Stimulated activated CD8-positive, alpha-beta memory T cell treated with anti-CD3 and anti-CD28 coated beads, Interleukin-15, amount 100 ng/mL, for 48 hours (primary cell): Measurements from ENCODE around the gene PLPP6.
A peak's percentile ranks its signal among the peaks of the same experiment; 100 is the strongest.
"Not testable (repeated sequence)": the region's sequence is repeated elsewhere in the genome, so short reads cannot be mapped to it uniquely, and the experiment has no call there.

Source experiments
- DNase-seq, 2 donors: peaks; one replicate each; pipeline ENCODE4 v3.0.0-alpha.2; 2020; ENCODE audit warnings: low read depth in 2 of 2

The PLPP6 gene

DNA sequence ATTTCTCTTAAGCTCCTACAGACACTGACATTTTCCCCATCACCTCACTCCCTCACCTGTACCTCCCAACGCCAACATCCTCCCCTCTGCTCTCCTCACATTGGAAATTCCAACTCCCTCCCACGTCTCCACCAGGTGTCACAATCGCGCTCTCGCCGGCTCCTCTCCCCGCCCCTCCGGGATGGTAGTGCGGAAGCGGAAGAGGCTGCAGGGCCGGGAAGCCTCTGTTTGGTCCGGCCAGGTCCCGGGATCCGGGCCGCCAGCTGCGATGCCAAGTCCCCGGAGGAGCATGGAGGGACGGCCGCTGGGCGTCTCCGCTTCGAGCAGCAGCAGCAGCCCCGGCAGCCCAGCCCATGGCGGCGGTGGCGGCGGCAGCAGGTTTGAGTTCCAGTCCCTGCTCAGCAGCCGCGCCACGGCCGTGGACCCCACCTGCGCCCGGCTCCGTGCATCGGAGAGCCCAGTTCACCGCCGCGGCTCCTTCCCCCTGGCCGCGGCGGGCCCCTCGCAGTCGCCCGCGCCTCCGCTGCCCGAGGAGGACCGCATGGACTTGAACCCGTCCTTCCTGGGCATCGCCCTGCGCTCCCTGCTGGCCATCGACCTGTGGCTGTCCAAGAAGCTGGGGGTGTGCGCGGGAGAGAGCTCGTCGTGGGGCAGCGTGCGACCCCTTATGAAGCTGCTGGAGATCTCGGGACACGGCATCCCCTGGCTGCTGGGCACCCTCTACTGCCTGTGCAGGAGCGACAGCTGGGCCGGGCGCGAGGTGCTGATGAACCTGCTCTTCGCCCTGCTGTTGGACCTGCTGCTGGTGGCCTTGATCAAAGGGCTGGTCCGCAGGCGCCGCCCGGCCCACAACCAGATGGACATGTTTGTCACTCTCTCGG, at the start of gene PLPP6:
PLPP6 (plus strand) TSS at position 187 of the 881 bp plus-strand sequence; CDS start at position 269, 82 bp downstream.
- DNase-seq, result peak; percentile 71 to 73

DNA sequence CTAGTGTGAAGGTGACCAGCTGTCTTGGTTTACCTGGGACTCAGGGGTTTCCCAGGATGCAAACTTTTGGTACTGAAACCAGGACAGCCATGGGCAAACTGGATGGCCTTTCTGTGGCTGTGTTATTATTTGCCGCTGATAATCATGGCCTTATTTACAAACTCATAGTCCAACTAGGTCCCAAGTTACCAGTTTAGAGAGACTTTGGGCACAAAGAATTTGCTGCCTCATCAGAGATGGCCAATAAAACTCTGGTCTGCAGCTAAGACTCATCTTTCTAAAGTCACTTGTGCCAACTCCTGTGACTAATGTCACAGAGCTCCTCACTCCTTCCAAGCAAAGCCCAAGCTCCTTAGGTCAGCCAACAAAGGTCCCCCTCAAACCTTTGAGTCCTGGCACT, 47.5 kb upstream of the PLPP6 start:
- no peak for DNase-seq

DNA sequence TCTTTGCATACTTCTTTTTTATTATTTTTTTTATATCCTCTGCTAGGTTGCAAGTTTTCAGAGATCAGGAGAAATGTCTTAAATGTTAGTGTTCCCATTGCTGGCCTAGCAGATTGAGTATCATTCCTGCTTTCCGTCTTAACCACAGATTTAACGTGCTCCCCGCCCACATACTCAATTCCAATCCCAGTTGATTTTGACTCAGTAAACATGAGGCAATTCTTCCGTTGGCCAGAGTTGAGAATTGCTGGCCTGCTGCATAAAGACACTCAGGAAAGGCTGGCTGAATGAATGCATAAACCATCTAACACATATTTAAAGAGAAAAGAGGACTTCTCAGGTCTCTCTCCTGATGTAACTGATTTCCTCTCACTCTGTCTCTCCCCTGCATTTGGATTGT, 46.8 kb upstream of the PLPP6 start:
- no peak for DNase-seq

DNA sequence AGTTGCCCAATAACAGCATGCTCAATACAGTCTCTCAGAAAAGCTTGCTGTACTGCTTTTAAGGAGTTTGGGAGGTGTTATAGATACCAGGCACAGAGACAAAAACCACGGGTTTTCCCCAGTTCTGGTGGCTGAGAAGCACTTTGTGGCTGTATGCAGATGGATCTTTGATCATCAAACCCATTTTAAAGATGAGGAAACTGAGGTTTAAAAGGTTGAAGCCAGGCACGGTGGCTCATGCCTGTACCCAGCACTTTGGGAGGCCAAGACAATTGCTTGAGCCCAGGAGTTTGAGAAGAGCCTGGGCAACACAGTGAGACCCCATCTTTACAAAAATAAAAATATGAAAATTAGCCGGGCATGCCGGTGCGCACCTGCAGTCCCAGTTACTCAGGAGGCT, 46.3 kb upstream of the PLPP6 start:
- DNase-seq, result no peak

DNA sequence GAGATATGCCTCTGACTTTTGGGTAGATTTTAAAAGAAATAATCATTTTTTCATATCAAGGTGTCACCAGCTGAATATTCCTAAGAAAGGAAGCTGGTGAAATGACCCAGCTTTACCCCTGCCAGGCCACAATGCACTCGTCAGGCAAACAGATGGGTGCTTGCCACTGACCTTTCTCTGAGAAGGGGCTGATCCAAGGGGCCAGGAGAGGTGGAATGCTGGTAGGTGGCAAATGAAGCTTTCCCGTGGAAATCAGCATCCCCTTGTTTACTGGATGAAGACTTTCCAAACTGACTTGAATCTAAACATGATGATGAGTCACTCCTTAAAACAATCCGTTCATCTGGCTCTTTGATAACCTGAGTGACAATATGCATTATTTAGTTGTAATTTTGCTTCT, 44.3 kb upstream of the PLPP6 start:
- no peak for DNase-seq

DNA sequence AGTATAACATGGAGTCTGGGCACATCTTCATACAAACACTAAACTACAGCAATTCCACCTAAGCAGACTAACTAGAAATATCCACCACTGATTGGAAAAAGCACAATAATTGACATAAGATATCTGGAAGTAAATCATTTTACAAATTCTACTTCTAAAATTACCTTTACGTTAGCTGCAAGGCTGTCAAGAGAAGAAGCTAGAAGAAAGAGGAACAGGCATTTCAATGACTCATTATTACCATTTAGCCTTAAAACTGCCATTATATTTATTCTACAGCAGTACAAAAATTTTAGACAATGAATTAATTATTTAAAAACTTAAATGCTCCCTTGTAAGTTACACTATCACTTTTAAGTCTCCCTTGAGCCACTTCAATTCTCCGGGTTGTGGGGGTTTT, 43.4 kb upstream of the PLPP6 start:
- no peak for DNase-seq

DNA sequence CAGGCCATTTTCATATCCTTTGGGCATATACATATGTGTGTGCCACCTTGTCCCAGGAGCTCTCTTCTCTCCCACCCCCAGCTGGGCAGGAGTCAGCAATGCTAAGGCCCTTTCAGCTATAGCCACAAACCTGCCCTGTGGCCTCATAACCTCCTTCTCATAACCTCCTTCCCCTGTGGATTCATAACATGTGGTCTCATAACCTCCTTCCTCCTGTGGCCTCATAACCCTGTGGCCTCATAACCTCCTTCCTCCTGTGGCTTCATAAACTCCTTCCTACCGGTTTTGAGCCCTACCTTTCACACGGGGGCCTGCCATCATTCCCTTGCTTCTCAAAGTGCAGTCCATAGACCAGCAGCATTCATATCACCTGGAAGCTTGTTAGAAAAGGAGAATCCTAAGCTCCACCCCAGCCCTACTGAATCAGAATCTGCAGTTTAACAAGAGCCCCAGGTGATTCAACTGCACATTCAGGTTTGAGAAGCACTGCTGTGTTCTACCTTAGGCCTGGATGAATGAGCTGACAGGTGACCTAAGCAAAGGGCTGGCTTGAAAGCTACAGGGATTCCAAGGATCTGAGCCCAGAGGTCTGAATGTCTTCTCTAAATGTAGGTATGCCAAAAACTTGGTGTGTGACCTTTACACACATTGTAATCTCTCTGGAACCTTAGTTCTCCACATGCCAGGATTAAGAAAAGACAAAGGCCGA, 41.9 kb upstream of the PLPP6 start:
- no peak for DNase-seq

DNA sequence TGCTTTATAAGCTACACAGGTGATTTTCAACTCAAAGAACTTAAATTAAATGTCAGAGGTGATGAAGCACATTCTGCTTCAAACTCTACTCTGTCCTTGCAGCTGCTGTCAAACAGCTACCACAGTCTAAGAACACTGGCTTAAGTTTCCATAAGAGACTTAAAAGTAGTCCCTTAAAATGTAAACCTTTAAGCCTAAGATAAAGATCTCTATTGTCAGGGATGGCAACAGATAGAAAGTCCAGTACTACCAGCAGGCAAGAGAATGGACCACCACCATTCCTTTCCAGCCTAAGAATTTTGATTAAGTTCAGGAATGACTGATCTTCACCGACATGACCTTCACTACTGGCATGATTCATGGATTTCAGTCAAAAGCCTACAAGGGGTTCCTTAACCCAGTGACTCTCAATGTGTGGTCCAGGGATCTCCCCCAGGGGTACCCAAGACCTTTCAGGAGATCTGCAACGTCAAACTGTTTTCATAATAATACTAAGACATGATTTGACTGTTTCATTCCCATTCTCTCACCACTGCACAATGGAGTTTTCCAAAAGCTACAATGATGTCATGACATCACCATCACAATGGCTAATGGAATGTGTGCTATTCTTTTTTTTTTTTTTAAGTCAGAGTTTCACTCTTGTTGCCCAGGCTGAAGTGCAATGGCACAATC, 41.1 kb upstream of the PLPP6 start:
- no peak for DNase-seq

DNA sequence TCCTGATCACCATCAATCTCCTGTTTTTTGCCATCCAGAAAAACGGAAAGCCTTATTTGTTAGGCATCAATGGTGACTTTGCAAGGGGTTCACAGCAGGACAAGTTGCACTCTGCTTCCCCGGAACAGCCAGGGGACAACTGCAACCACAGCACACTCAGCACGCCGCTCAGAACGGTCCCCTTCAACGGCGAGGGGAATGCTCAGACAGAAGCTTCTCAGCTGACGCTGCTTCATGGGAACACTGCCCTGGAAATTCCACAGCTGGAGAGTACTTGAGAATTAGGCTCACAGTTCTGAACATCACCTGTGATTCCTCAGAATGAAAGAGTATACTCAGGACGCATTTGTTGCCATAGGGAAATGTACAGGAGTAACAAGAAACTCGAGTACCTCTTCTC, 40.1 kb upstream of the PLPP6 start:
- DNase-seq, result no peak

DNA sequence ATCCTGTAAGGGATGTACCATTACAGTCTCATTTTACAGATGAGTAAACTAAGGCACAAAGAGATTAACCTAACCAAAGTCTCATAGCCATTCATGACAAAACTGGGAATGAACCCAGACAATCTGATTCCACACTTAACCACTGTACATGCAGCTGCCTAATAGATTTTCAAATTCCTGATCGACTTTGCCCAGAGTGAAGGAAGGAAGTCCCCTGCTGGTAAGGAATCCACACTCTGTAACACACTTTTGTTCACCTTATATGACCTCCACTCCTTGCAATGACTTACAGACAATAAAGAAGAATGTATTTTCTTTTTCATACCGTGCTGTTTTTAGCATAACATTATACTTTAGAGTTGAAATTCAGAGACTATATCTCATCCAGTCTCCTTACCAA, 31.3 kb upstream of the PLPP6 start:
- no peak for DNase-seq

DNA sequence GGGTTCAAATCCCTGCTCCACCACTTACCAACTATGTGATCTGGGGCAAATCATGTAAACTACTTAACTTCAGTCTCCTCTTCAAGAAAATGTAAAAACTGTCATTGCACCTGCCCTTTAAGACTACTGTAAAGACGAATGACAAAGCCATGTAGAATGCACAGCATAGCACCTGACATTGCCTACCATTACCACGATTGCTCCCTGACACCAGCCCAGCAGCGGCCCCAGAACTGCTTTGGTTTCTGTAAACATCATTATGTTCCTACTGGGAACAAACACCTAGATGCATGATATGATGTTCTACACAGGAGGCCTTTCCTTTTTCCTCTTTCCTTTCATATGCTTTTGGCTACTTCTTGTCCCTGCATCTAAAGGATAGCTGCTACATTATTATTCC, 23.1 kb upstream of the PLPP6 start:
- DNase-seq, result no peak

DNA sequence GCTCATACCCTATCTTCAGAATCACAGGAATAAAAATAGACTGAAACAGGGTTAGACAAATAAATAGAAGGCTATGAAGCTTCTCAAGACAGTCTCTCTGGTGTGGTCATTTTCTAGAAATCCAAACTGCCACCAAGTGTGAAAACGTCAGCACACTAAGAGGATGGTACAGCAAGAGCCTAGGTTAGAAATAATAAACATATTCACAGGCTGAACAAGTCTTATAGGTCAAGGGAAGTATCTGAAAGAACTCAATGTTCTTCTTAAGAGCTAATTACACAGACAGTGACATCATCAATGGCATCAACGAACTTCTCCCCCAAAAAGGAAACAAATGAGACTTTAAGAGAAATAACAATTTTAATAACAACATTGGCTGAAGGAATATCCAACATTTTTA, 22.7 kb upstream of the PLPP6 start:
- DNase-seq, result no peak

DNA sequence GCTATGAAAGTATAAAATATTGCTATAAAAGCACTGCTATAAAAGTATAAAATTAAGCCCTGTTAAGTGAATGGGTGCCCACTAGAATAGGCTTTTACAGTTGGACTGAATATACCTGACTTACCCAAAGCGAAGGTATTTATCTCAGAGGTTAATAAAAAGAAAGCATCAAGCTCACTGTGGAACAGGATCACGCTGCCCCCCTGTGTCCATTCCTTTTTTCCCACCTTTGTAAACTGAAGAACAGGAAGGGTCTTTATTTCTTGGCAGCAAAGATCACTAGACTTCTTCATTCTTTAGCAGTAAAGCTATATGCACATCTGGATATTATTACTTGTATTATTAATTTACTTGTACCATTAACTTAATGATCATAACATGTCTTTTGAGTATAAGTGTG, 22.1 kb upstream of the PLPP6 start:
- DNase-seq, result no peak

DNA sequence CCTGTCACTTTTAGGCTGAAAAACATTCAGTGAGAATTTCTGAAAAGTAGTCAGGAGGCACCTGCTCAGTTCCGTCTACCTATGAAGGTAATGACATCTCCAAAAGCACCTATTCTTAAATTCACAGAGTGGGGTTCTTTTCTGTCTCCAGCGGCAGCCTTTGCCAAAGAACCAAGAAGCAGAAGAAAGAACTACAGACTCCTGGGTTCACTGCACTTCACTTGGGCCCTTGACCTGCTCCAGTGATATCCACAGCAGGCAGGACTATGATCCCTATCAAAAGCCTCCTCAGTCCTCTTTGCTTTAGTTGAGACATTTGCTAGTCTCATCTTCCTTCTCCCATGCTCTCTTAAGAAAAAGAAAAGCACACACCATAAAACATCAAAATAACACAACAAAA, 19.7 kb upstream of the PLPP6 start:
- DNase-seq, result no peak

DNA sequence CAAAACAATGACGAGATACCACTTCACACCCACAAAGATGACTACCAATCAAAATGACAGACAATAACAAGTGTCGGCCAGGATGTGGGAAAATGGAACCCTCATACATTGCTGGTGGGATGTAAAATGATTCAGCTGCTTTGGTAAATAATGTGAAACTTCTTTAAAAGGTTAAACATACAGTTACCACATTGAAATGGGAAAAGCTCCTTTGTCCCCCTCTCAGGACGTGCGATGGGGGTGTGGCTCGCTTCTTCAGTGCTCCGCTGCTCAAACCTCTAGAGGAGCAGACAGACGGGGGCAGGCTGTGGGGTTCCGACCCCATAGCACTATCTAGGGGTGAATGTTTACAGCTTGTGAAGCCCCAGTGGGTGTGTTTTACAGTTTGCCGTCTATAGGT, 8.0 kb upstream of the PLPP6 start:
- no peak for DNase-seq

DNA sequence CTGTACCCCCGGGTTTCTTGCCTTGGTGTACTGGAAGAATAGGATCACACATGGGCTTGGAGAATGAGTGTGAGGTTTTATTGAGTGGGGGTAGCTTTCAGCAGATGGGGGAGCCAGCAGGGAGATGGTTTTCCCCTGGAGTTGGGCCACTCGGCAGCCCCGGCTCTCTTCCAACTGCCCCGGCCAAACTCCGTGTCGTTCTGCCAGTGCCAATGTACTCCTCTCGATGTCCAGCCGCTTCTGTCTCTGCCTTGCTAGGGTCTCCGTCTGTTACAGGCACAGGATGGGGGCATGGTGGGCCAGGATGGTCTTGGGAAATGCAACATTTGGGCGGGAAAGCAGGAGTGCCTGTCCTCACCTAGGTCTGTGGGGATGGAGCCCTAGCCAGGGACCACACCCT, 7.6 kb upstream of the PLPP6 start:
- no peak for DNase-seq

DNA sequence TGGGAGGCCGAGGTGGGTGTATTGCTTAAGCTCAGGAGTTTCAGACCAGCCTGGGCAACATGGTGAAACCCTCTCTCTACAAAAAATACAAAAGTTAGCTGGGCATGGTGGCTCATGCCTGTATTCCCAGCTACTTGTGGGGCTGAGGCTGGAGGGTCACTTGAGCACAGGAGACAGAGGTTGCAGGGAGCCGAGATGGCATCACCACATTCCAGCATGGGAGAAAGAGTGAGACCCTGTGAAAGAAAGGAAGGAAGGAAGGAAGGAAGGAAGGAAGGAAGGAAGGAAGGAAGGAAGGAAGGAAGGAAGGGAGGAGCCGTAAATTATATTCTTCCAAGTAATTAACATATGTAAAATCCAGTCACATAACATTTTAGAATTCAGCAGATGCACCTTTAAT, 5.9 kb upstream of the PLPP6 start:
- not testable (repeated sequence) for DNase-seq

DNA sequence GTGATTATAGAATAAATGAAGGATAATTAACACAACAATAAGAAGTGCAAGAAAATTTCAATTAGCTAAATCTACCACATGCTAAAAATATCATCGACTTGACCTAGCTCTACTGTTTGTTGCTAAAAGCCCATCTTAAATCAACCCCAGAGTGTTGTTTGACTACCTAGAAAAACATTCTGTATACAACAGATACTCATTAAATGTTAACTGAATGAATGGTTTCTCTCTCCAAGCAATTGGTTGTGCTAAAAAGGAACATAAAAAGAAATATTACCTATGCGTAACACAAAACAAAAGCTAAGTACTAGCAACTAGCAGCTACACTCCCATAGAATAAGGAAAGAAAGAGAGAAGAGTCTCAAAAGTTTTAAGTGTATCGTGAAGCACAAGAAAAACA, 5.5 kb upstream of the PLPP6 start:
- no peak for DNase-seq

DNA sequence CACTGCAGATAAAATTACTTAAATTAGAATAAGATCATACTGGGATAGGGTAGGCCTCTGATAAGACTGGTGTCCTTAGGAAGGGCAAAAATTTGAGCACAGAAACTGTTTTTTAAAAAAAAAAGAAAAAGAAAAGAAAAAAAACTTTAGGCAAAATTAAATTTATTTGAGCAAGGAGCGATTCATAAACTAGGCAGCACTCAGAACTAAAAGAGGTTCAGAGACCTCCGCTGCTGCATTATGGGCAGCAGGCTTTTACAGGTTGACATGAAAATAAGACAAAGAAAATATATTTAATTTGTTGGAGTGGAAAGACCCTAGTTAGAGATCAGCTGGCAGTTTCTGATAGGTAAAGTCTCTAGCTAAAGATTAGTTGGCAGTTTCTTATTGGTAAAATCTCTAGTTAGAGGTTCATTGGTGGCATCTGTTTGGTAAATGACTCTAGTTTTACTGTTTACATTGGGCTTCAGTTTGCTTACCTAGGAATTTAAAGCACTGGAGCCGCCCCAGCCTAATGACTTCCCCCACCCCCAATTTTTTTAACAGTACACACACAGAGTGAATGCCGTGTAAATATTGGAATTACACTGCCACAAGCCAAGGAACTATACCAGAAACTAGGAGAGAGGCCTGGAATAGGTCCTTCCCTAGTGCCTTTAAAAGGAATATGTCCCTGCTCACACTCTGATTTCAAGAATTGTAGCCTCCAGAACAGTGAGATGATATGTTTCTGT, 4.5 kb upstream of the PLPP6 start:
- no peak for DNase-seq

DNA sequence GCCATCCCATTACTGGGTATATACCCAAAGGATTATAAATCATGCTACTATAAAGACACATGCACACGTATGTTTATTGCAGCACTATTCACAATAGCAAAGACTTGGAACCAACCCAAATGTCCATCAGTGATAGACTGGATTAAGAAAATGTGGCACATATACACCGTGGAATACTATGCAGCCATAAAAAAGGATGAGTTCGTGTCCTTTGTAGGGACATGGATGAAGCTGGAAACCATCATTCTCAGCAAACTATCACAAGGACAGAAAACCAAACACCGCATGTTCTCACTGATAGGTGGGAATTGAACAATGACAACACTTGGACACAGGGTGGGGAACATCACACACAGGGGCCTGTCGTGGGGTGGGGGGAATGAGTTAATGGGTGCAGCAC, 1.4 kb upstream of the PLPP6 start:
- DNase-seq, result not testable (repeated sequence)

DNA sequence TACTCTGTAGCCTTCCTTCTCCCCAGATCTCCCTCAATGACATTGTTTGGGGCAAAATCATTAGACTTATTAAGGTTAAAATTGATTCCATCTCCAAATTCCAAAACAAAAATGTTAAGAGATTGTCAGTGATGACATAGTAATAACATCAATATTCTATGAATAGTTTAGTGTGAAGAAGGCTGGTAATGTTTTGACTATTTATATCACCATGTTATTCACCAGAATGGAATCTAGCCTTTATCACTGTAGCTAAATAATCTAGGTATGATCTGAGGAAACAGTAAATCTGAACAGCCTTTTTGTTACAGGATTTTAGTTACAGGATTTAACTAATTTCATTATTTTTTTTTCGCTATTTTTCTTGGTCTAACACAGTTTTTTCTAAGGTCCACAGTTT, 929 bp upstream of the PLPP6 start:
- no peak for DNase-seq

DNA sequence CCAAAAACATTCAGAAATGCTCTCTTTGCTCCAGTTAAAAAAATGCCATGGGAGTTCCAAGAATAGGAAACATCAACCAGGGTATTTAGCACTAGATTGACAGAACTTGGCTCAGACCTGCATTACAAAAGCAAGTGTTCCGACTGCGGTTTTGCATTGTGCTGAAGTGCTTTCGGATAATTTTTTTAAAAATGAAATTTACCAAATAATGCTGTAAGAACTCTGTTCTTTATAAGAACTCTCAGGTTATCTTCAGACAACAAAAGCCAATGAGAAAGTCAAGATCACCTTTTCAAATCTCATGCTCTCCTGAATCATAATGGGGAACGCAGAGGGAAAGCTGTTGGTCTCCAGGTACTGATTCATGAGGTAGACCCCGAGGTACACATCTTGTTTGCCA, 483 bp upstream of the PLPP6 start:
- DNase-seq, result no peak
